ENCODE results near the gene DGAT2. TPM values are rescaled to one million over a fixed set of nuclear protein-coding genes. Genes with fewer than 3 reads are reported as not detected.

Gene DGAT2
- 100 to 1,000 TPM in 3 of 4 donors, 10 to 100 TPM in 1; 69.8 to 338 (median 184) TPM for total RNA-seq

- WGBS, result 16% methylated on average over 15 of the region's 66 CpGs
- TF ChIP-seq POLR2AphosphoS5 (IDR thresholded peaks at IDR 0.05) (peak in 1 of 3 donors; percentile 35), POLR2A (IDR thresholded peaks at IDR 0.05) (no peak), CTCF (IDR thresholded peaks at IDR 0.05) (no peak)
- Histone ChIP-seq H3K9me3 (no peaks in the 10 kb centered on the region), H3K27me3 (peaks cover 7% of the 10 kb centered on the region), H3K36me3 (no peaks in the 10 kb centered on the region), H3K4me3 (peak within 1 kb of the TSS; percentile 69), H3K4me1 (peaks cover 22% of the 10 kb centered on the region), H3K27ac (peak within 1 kb of the TSS; percentile 83)
- DNase-seq (ENCODE audit: low spot score in 2 of 2), result peak in 1 of 2 donors; percentile 85
Observed at GRCh38 chr11:75768112-75768908, at the start of gene DGAT2. Gene DGAT2 (plus strand): TSS chr11:75768778. CDS start chr11:75768992, 214 bp downstream.

GRCh38 chr11:75719340-75720239, 49.0 kb upstream of the DGAT2 start:
- Histone ChIP-seq H3K4me3 (no peak overlapping the region), H3K27ac (no peak overlapping the region), H3K27me3 (no peaks in the 10 kb centered on the region), H3K36me3 (no peaks in the 10 kb centered on the region), H3K4me1 (peaks cover 4% of the 10 kb centered on the region), H3K9me3 (no peaks in the 10 kb centered on the region)
- TF ChIP-seq EP300 (IDR thresholded peaks at IDR 0.05), result no peak
- TF ChIP-seq POLR2AphosphoS5 (IDR thresholded peaks at IDR 0.05), result no peak
- no peak for TF ChIP-seq POLR2A (IDR thresholded peaks at IDR 0.05)
- no peak for TF ChIP-seq CTCF (IDR thresholded peaks at IDR 0.05)
- no peak for DNase-seq (ENCODE audit: low spot score in 2 of 2)
- WGBS, result 93% methylated on average over 13 of the region's 14 CpGs

- no peaks in the 10 kb centered on the region for H3K36me3 ChIP-seq
- no peak overlapping the region for H3K27ac ChIP-seq
- TF ChIP-seq POLR2A (IDR thresholded peaks at IDR 0.05) (no peak), POLR2AphosphoS5 (IDR thresholded peaks at IDR 0.05) (no peak), EP300 (IDR thresholded peaks at IDR 0.05) (no peak), CTCF (IDR thresholded peaks at IDR 0.05) (no peak)
- no peaks in the 10 kb centered on the region for H3K27me3 ChIP-seq
- no peaks in the 10 kb centered on the region for H3K9me3 ChIP-seq
- 95% methylated on average over 6 of the region's 6 CpGs for WGBS
- peaks cover 4% of the 10 kb centered on the region for H3K4me1 ChIP-seq
- no peak for DNase-seq (ENCODE audit: low spot score in 2 of 2)
- no peak overlapping the region for H3K4me3 ChIP-seq
Observed at GRCh38 chr11:75720639-75721038, 47.9 kb upstream of the DGAT2 start.

- H3K27me3 ChIP-seq, result no peaks in the 10 kb centered on the region
- TF ChIP-seq CTCF (IDR thresholded peaks at IDR 0.05) (no peak), POLR2A (IDR thresholded peaks at IDR 0.05) (no peak), POLR2AphosphoS5 (IDR thresholded peaks at IDR 0.05) (no peak), EP300 (IDR thresholded peaks at IDR 0.05) (no peak)
- H3K4me3 ChIP-seq, result no peak overlapping the region
- no peak for DNase-seq (ENCODE audit: low spot score in 2 of 2)
- no peaks in the 10 kb centered on the region for H3K9me3 ChIP-seq
- WGBS, result 85% methylated on average over 14 of the region's 14 CpGs
- H3K27ac ChIP-seq, result no peak overlapping the region
- no peaks in the 10 kb centered on the region for H3K36me3 ChIP-seq
- H3K4me1 ChIP-seq, result peaks cover 4% of the 10 kb centered on the region
Observed at GRCh38 chr11:75721852-75722668, 46.5 kb upstream of the DGAT2 start.

All from suprapubic skin (tissue), 4 donors.